SK-N-MC (cell line): Measurements from ENCODE around the gene ADAMTS10.
"Not testable (repeated sequence)": the region's sequence is repeated elsewhere in the genome, so short reads cannot be mapped to it uniquely, and the experiment has no call there.

ENCODE experiments used
- EZH2 ChIP-seq: fragments of 200-600 bp; sonication (generic); IDR thresholded peaks from one replicate; pipeline ENCODE4 v1.6.1; 2017; ENCODE audit warnings: antibody characterized with exemption
- FOXP2 ChIP-seq: optimal IDR thresholded peaks from 2 replicates; pipeline ENCODE3; 2011; ENCODE audit warnings: mild to moderate bottlenecking, moderate library complexity; ENCODE audit not compliant: insufficient read depth; ENCODE audit errors: extremely low read length, control extremely low read depth
- POLR2AphosphoS5 ChIP-seq: IDR thresholded peaks from 2 replicates; pipeline ENCODE4 v1.6.1; 2012; ENCODE audit warnings: mild to moderate bottlenecking, low read depth, low read length, borderline replicate concordance

GRCh38 chr19:8564866-8565265 lies 45.6 kb downstream of the ADAMTS10 start:
- not testable (repeated sequence) for TF ChIP-seq EZH2, FOXP2, POLR2AphosphoS5
